Spleen (tissue), 7 donors: ENCODE measurements around the gene SPP1.

Source experiments
- POLR2A ChIP-seq, 3 donors: fragments of 450-650 bp; IDR thresholded peaks; one replicate each; pipeline ENCODE4 v1.5.1; 2017; ENCODE audit warnings: antibody characterized with exemption in 3 of 3, mild to moderate bottlenecking in 1 of 3
- TF ChIP-seq, protein P1 (sequence below), 11 experiments: fragments of 200-600 bp in 7 of 11; fragments of 450-650 bp in 4 of 11; sonication (generic) in 4 of 11; IDR thresholded peaks in 8 of 11; conservative IDR thresholded peaks in 3 of 11; 1 replicate in 7 of 11; 2 replicates in 4 of 11; pipeline versions ENCODE4 v1.4.0 to v1.8.0; 2016 to 2021; ENCODE audit warnings: antibody characterized with exemption in 11 of 11, inconsistent platforms in 4 of 11, mild to moderate bottlenecking in 1 of 11
- donor health status: DM: no; HTN: no; CAD: no; lungs with moderate emphysema.
- donor health status: DM: no; HTN: no; CAD: no.
- donor health status: DM: no; HTN: no; CAD: no.

DNA sequence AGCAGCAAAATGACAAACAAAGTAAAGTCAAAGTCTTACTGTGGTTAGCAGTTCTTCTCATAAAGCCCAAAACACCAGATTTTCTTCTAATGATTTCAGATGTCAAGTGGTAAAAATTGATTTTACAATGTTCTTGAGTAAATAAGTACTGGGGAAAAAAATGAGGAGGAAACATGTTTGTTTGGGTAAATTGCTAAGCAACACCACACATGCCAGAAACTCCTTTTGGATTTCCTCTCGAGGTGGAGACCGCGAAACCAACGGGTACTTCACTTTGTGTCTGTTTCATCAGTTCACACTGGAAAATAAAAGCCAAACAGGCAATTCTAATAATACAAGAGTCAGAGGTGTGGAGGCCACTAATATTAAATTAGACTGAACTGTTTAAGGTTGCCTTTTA is 27.3 kb downstream of the SPP1 start:
- TF ChIP-seq, protein P1, sequence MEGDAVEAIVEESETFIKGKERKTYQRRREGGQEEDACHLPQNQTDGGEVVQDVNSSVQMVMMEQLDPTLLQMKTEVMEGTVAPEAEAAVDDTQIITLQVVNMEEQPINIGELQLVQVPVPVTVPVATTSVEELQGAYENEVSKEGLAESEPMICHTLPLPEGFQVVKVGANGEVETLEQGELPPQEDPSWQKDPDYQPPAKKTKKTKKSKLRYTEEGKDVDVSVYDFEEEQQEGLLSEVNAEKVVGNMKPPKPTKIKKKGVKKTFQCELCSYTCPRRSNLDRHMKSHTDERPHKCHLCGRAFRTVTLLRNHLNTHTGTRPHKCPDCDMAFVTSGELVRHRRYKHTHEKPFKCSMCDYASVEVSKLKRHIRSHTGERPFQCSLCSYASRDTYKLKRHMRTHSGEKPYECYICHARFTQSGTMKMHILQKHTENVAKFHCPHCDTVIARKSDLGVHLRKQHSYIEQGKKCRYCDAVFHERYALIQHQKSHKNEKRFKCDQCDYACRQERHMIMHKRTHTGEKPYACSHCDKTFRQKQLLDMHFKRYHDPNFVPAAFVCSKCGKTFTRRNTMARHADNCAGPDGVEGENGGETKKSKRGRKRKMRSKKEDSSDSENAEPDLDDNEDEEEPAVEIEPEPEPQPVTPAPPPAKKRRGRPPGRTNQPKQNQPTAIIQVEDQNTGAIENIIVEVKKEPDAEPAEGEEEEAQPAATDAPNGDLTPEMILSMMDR (IDR thresholded peaks at IDR 0.05 in 8 of 11, conservative IDR thresholded peaks at IDR 0.05 in 3 of 11) = no peak
- TF ChIP-seq POLR2A (IDR thresholded peaks at IDR 0.05) = no peak
